Sigmoid colon (tissue), 4 donors: ENCODE measurements around the gene UBE2E2.

Experiments used
- CTCF ChIP-seq, 4 experiments: fragments of 450-650 bp in 3 of 4; fragments of 200-600 bp in 1 of 4; IDR thresholded peaks; one replicate each; pipeline ENCODE4 v1.5.1; 2016 to 2019; ENCODE audit warnings: antibody characterized with exemption in 4 of 4, mild to moderate bottlenecking in 3 of 4, moderate library complexity in 2 of 4
- EP300 ChIP-seq, 4 donors: sonication (generic); formaldehyde crosslinking; IDR thresholded peaks; one replicate each; pipeline ENCODE4 v1.6.1; 2017; ENCODE audit warnings: antibody characterized with exemption in 4 of 4
- POLR2A ChIP-seq, 2 donors: fragments of 450-650 bp; IDR thresholded peaks; one replicate each; pipeline ENCODE4 v1.6.1; 2016; ENCODE audit warnings: antibody characterized with exemption in 2 of 2, mild to moderate bottlenecking in 2 of 2, moderate library complexity in 2 of 2
- POLR2AphosphoS5 ChIP-seq, 4 donors: sonication (generic); formaldehyde crosslinking; IDR thresholded peaks; one replicate each; pipeline ENCODE4 v1.6.1; 2017; ENCODE audit warnings: antibody characterized with exemption in 4 of 4

- TF ChIP-seq CTCF (IDR thresholded peaks at IDR 0.05) (no peak), POLR2A (IDR thresholded peaks at IDR 0.05) (no peak), POLR2AphosphoS5 (IDR thresholded peaks at IDR 0.05) (no peak), EP300 (IDR thresholded peaks at IDR 0.05) (no peak)
Measured at GRCh38 chr3:23547905-23548650, 345.0 kb downstream of the UBE2E2 start.
